ENCODE measurements around the gene DAGLB.

GRCh38 chr7:6444516-6445269 lies 3.1 kb downstream of the DAGLB start:
- TF ChIP-seq, protein P1, sequence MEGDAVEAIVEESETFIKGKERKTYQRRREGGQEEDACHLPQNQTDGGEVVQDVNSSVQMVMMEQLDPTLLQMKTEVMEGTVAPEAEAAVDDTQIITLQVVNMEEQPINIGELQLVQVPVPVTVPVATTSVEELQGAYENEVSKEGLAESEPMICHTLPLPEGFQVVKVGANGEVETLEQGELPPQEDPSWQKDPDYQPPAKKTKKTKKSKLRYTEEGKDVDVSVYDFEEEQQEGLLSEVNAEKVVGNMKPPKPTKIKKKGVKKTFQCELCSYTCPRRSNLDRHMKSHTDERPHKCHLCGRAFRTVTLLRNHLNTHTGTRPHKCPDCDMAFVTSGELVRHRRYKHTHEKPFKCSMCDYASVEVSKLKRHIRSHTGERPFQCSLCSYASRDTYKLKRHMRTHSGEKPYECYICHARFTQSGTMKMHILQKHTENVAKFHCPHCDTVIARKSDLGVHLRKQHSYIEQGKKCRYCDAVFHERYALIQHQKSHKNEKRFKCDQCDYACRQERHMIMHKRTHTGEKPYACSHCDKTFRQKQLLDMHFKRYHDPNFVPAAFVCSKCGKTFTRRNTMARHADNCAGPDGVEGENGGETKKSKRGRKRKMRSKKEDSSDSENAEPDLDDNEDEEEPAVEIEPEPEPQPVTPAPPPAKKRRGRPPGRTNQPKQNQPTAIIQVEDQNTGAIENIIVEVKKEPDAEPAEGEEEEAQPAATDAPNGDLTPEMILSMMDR (conservative IDR thresholded peaks at IDR 0.05; ENCODE audit: low read depth, low read length) = no peak
- no peak for TF ChIP-seq EZH2 (IDR thresholded peaks at IDR 0.05; ENCODE audit: borderline replicate concordance, low read depth, low read length, poor library complexity, severe bottlenecking)

Measured in A673 (cell line).